OCI-LY7 (cell line): ENCODE results near the gene TUSC2. TPM values are rescaled to one million over a fixed set of nuclear protein-coding genes. Genes with fewer than 3 reads are reported as not detected.

Experiments
- BruUV-seq: library from RNA; stranded (reverse); fragments of 400-500 nt; replicated peaks from 2 replicates; lab custom pipeline; 2021; lab: Mats Ljungman, UMichigan
- CTCF ChIA-PET: fragments of 300-600 bp; sonication (Branson Sonifier 250); formaldehyde crosslinking; loops from one replicate; lab custom pipeline; 2022; ENCODE audit warnings: antibody characterized with exemption; ENCODE audit not compliant: unreplicated experiment; lab: Charles Lee
- POLR2A ChIA-PET: fragments of 300-600 bp; sonication (Branson Sonifier 250); formaldehyde crosslinking; loops from one replicate; lab custom pipeline; 2022; ENCODE audit warnings: antibody characterized with exemption; lab: Charles Lee
- DNase-seq: peaks from one replicate; pipeline ENCODE4 v3.0.0-alpha.2; 2015; ENCODE audit warnings: low spot score
- H2AFZ ChIP-seq: fragments of 200-600 bp; sonication (generic), shearing (Covaris generic); 2 replicates; pipeline ENCODE4 v1.6.1; 2014; ENCODE audit warnings: mild to moderate bottlenecking, antibody characterized with exemption, low read length, moderate library complexity
- H3K27ac ChIP-seq: fragments of 200-600 bp; sonication (generic); 2 replicates; pipeline ENCODE4 v1.5.1; 2014; ENCODE audit warnings: mixed run types, low read depth, mild to moderate bottlenecking, moderate library complexity, low read length, inconsistent platforms; ENCODE audit not compliant: poor library complexity, severe bottlenecking
- H3K36me3 ChIP-seq: fragments of 200-600 bp; sonication (generic); 2 replicates; pipeline ENCODE4 v1.6.1; 2014; ENCODE audit warnings: mild to moderate bottlenecking, antibody characterized with exemption, low read length, moderate library complexity, mixed read lengths; ENCODE audit not compliant: insufficient read depth
- H3K4me1 ChIP-seq: fragments of 200-600 bp; sonication (generic); 2 replicates; pipeline ENCODE4 v1.5.1; 2014; ENCODE audit warnings: mild to moderate bottlenecking, low read length; ENCODE audit not compliant: insufficient read depth, poor library complexity, severe bottlenecking
- H3K4me2 ChIP-seq: fragments of 200-600 bp; sonication (generic); 2 replicates; pipeline ENCODE4 v1.6.1; 2014; ENCODE audit warnings: mild to moderate bottlenecking, low read length
- H3K4me3 ChIP-seq: fragments of 200-600 bp; sonication (generic); 2 replicates; pipeline ENCODE4 v1.5.1; 2014; ENCODE audit warnings: mild to moderate bottlenecking, low read depth, low read length; ENCODE audit not compliant: poor library complexity, severe bottlenecking
- H3K79me2 ChIP-seq: fragments of 200-600 bp; sonication (generic); 2 replicates; pipeline ENCODE4 v1.6.1; 2016; ENCODE audit warnings: low read depth, mild to moderate bottlenecking, low read length, moderate library complexity, mixed read lengths; ENCODE audit not compliant: insufficient read depth
- H3K9me2 ChIP-seq: fragments of 200-600 bp; sonication (generic); 2 replicates; pipeline ENCODE4 v1.6.1; 2016; ENCODE audit warnings: mild to moderate bottlenecking, low read length, mixed read lengths; ENCODE audit not compliant: insufficient read depth
- H3K9me3 ChIP-seq: fragments of 200-600 bp; sonication (generic); 2 replicates; pipeline ENCODE4 v1.6.1; 2014; ENCODE audit warnings: mild to moderate bottlenecking, mixed run types, low read length, mixed read lengths
- H4K20me1 ChIP-seq: fragments of 200-600 bp; sonication (generic); 2 replicates; pipeline ENCODE4 v1.6.1; 2014; ENCODE audit warnings: mild to moderate bottlenecking, antibody characterized with exemption, low read length, moderate library complexity, mixed read lengths; ENCODE audit not compliant: insufficient read depth
- CTCF ChIP-seq: fragments of 200-600 bp; sonication (generic); conservative IDR thresholded peaks from 2 replicates; pipeline ENCODE4 v1.5.1; 2014; ENCODE audit warnings: mild to moderate bottlenecking, antibody characterized with exemption, low read length, moderate library complexity, mixed read lengths
- EZH2phosphoT487 ChIP-seq: fragments of 200-600 bp; sonication (generic); IDR thresholded peaks from 2 replicates; pipeline ENCODE4 v1.6.1; 2018; ENCODE audit warnings: low read depth, borderline replicate concordance, mild to moderate bottlenecking, mixed run types, antibody characterized with exemption, low read length, moderate library complexity, mixed read lengths
- intact Hi-C: fragments of 100-400 bp; cut with micrococcal nuclease; formaldehyde crosslinking; loops from one replicate; pipeline ENCODE4 v1.10.0; 2022; ENCODE audit not compliant: unreplicated experiment
- total RNA-seq, 2 experiments: library from RNA; depleted of rRNA in 1 of 2; stranded (reverse); fragments of >200 nt in 1 of 2; shearing (Covaris generic) in 1 of 2; gene quantifications; 2 replicates each; pipeline ENCODE4 v1.2.3, GENCODE V29; 2014 to 2022

Gene TUSC2
- total RNA-seq, 2 experiments from 2014 or later = 20.4 to 24.5 TPM

- Histone ChIP-seq H3K9me3 (no peaks in the 10 kb centered on the region), H3K9me2 (no peaks in the 10 kb centered on the region), H3K79me2 (peaks cover 12% of the 10 kb centered on the region; the same call in 1 of the 2 replicates), H3K4me3 (peak overlapping the region; percentile 88), H3K36me3 (peaks cover 48% of the 10 kb centered on the region), H3K27ac (no peak overlapping the region), H3K4me2 (peak overlapping the region; percentile 71), H4K20me1 (no peaks in the 10 kb centered on the region), H3K4me1 (peaks cover 14% of the 10 kb centered on the region), H2AFZ (no peak overlapping the region)
- ChIA-PET CTCF (interaction anchor here (0.6 kb wide), 1 partner anchor 132 kb away, joined by 3 read pairs; no protein-coding TSS in a partner anchor), POLR2A (interaction anchor here (1.1 to 2.7 kb wide), 5 partner anchors 10 to 1173 kb away, joined by 4 to 28 read pairs (median 4); partner anchors contain the start of genes DCAF1, GNAI2, HYAL3 and NAA80)
- TF ChIP-seq CTCF (no peak), EZH2phosphoT487 (no peak)
- intact Hi-C loops = no loop called here
- BruUV-seq = no TSS peak
- DNase-seq = no peak
Measured at GRCh38 chr3:50327129-50327528, 894 bp downstream of the TUSC2 start.

GRCh38 chr3:50326182-50326541 lies 1.9 kb downstream of the TUSC2 start:
- no peaks in the 10 kb centered on the region for H3K9me2 ChIP-seq
- no peaks in the 10 kb centered on the region for H4K20me1 ChIP-seq
- H3K79me2 ChIP-seq = peaks cover 12% of the 10 kb centered on the region; the same call in 1 of the 2 replicates
- ChIA-PET CTCF (no interaction called here), POLR2A (no interaction called here)
- no peaks in the 10 kb centered on the region for H3K9me3 ChIP-seq
- H3K27ac ChIP-seq = no peak overlapping the region
- H3K36me3 ChIP-seq = peaks cover 39% of the 10 kb centered on the region
- BruUV-seq = no TSS peak
- H3K4me2 ChIP-seq = no peak overlapping the region
- no peak overlapping the region for H2AFZ ChIP-seq
- intact Hi-C loops = no loop called here
- peaks cover 20% of the 10 kb centered on the region for H3K4me1 ChIP-seq
- DNase-seq = no peak
- no peak for TF ChIP-seq EZH2phosphoT487
- no peak for TF ChIP-seq CTCF
- no peak overlapping the region for H3K4me3 ChIP-seq

- Histone ChIP-seq H3K9me2 (no peaks in the 10 kb centered on the region), H2AFZ (no peak overlapping the region), H3K36me3 (peaks cover 33% of the 10 kb centered on the region), H3K4me2 (no peak overlapping the region), H3K4me3 (no peak overlapping the region), H3K9me3 (no peaks in the 10 kb centered on the region), H3K79me2 (peaks cover 12% of the 10 kb centered on the region; the same call in 1 of the 2 replicates), H4K20me1 (no peaks in the 10 kb centered on the region), H3K4me1 (peaks cover 20% of the 10 kb centered on the region), H3K27ac (no peak overlapping the region)
- intact Hi-C loops = no loop called here
- no peak for DNase-seq
- no TSS peak for BruUV-seq
- CTCF ChIA-PET = no interaction called here
- TF ChIP-seq EZH2phosphoT487 (no peak), CTCF (no peak)
- POLR2A ChIA-PET = no interaction called here
Measured at GRCh38 chr3:50325497-50326181, 2.4 kb downstream of the TUSC2 start.
